Measurements from ENCODE around the gene CACNA1B.

CACNA1B gene

DNA sequence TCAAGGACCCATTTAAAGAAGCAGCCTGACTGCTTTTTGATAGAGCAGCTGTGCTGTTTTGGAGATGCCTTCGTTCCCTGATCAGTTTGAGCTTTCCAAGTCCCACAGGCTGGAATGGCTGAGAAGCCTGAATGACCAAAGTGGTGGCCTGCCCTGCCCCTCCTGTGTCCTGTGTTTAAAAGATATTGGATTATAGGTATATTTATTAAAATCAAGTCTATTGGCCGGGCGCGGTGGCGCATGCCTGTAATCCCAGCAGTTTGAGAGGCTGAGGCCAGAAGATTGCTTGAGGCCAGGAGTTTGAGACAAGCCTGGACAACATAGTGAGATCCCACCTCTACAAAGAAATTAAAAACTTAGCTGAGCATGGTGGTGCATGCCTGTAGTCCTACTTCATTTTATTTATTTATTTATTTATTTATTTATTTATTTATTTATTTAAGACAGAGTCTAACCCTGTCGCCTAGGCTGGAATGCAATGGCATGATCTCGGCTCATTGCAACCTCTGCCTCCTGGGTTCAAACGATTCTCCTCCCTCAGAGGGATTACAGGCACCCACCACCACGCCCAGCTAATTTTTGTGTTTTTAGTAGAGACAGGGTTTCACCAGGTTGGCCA, 87.7 kb downstream of the CACNA1B start:
- no peak for DNase-seq (ENCODE audit: low read depth, low spot score)

DNA sequence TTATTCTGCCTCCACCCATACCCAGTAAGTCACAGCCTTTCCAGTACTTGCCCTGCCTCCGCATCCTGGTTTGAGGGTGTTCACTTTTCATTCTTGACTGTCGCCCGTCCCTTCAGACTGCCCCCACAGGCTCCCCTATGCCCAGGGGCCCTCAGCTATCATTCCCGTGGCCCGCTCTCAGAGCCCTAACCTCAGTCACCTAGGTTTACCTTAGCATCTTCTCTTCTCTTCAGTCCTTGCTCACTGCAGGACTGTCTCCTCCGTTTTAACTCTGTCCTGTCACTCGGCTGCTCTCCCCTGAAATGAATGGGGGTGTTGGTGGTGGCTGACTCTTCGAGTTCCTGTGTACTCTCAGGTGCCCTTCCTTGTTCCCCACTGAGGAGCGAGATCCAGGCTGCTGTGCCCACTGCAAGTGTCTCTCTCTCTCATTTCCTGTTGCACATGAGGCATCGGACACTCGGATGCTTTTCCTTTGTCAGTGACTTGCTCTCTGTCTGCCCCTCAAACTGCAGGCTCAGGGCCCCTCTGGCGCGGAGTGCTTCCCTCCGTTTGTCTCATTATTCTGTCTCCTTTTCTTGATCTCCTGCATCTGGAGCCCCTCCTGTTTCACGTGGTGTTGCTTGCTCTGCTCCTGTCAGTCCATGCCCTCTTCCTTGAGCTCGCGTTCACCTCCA, 89.8 kb downstream of the CACNA1B start:
- no peak for DNase-seq (ENCODE audit: low read depth, low spot score)

DNA sequence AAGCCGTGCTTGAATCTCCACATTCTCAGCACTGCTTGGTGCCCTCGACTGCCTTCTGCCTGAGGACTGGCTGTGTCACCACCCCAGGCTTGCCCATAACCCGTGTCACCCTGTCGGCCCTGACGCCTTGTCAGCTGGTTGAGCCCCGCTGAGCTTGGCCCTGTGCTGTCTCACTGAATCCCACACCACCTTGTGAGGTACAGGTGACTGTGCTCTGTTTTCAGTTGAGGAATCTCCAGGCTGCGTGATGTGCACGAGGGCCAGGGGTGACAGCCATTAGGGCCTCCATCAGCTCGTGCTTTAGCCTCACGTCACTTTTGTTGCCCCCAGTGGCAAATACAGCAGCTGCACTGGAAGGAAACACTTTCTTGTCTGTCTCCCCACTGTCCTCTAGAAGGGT, 90.7 kb downstream of the CACNA1B start:
- DNase-seq (ENCODE audit: low read depth, low spot score): no peak

DNA sequence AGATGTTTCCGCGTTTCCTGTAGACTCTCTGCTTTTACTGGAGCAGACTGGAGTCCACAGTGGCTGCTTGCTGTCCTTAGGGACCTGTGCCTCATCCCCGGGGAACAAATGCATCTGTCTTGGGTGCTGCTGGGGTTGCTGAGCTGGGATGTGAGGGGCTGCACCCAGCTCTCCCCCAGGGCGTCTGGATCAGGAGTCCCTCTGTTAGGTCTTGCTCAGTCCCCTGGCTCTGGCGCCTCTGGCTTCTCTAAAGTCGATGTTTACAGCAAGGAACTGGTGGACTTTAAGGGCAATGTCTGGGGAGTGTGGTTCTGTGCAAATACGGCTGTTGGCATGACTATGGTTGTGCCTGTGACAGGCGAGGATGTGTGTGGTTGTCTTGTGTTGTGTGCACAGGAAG, 91.4 kb downstream of the CACNA1B start:
- DNase-seq (ENCODE audit: low read depth, low spot score): no peak

DNA sequence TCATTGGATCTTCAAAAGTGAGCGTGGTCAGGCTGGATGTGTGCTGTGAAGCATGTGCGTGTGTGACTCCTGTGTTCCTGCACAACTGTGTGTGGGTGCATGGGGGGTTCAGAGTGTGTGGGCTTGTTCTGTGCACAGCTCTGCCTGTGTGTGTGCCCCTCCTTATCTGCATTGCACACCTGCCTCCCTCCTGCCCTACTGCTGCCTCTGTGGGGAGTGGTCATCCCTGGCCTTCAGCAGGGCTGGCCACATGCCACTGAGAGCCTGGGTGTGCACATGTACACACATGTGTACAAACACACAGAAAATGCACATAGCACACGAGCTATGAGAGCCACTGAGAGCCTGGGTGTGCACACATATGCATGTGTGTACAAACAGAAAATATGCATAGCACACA, 92.1 kb downstream of the CACNA1B start:
- no peak for DNase-seq (ENCODE audit: low read depth, low spot score)

DNA sequence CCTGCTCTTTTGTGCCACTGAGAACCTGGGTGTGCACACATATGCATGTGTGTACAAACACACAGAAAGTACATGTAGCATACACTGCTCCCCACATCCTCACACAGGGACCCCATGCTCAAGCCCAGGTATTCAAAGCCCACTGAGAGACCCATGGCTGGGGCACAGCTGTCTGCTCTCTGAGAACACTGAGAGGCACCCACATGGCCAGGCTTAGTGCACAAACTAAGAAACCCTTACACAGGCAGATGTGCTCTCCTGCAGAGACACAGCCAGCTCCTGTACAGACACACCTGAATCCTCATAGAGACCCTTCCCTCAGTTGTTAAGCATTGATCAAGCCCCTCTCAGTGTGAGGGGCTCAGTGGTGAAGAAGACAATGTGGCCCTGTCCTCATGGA, 92.5 kb downstream of the CACNA1B start:
- no peak for DNase-seq (ENCODE audit: low read depth, low spot score)

DNA sequence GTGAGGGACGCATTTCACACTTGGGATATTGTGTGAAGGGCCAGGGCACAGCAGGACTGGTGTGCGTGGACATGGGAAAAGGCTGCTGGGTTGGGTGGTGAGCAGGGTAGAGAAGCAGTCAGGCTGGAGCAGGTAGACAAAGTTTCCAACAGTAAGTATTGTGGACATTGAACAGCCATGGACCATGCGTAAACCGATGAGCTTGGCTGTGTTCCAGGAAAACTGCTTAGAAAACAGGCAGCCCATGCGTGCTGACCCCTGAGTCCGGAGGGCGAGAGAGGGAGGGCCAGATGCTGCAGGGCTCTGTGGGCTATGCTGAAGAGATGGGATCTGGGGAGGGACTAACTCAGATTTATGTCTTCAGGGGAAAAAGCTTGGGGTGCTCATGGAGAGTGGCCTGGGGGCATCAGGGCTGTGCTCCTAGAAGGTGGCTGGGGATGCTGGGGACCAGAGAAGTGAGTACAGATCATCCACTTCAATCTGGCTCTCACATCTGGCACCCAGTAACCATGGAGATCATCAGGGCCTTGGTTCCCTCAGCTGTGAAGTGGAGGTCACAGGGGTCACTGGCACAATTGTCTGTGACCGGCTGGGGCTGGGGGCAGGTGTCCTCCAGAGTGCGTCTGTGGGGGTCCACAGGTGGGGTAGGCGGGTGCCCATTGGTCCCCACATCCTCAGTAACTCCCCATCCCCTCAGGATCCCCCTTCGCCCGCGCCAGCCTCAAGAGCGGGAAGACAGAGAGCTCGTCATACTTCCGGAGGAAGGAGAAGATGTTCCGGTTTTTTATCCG, 93.3 kb downstream of the CACNA1B start:
- no peak for DNase-seq (ENCODE audit: low read depth, low spot score)

DNA sequence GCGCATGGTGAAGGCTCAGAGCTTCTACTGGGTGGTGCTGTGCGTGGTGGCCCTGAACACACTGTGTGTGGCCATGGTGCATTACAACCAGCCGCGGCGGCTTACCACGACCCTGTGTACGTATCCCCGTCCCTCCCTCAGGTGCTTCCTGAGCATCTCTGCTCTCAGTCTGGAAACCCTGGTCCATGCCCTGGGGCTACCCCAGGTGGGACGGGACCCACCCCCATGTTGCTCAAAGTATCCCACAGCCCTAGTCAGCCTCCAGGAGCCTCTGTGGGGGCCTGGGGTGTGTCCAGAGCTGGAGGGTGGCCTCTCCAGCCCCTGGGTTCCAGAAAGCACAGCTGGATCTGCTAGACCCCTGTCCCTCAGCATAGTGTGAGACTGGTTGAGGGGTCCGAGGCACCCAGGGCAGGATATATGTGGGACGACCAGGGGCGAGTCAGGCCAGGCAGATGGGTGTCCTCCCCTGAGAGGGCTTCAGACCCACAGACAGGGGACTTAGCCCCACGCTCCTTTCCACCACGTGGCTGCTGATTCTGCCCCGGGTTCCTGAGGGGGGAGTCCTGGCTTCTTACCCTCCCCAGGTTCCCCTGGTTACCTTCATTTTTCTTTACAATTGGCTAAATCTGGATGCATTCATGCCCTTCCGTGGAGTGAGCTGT, 94.0 kb downstream of the CACNA1B start:
- no peak for DNase-seq (ENCODE audit: low read depth, low spot score)

DNA sequence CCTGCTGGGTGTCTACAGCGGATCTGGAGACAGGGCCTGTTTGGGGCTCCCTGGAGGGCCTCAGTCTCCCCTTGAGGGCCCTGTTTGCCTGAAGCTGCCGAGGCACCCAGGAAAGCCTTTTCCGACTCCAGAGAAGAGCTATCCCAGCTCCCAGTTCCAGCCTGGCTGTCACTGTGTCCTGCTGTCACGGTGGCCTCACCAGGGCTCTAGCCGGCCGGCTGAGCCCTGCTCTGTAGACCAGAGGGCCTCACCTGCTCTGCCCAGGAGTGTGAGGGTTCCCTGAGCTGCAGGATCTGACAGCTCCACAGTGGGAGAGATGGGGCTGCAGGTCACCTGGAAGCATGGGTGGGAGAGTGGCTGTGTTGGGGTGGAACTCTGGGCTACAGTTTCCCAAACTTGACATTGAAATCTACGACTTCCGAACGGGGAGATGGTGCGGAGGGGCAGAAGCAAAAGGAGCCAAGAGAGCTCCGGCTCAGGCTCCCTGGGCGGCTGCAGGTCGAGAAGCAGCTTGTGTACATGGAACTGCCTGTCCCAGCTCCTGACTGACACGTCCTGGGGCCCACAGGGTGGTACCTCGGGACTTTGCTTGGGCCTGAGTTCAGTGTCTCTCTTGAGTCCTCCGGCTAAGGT, 94.9 kb downstream of the CACNA1B start:
- DNase-seq (ENCODE audit: low read depth, low spot score): no peak

DNA sequence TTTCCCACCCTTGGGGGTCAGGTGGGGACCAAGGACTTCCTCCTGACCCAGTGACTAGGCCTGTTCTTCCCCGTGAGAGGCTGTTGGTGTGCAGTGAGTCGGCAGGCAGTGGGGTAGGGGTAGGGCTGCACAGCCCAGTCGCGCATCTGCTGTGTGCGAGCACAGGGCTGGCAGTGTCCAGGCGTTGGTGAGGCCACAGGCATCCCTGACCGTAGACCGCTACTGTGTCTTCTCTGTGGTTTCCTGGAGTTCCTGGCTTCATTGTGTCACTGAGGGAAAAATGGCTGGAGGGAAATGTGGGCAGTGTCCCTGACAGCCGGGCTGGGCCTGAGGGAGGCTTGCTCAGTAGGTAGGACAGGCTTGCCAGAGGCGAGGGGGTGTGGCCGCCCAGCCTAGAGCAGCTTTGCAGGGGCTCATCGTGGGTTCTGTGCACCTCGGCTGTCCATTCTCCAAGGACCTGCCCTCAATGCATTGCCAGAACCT, 95.4 kb downstream of the CACNA1B start:
- DNase-seq (ENCODE audit: low read depth, low spot score): no peak

DNA sequence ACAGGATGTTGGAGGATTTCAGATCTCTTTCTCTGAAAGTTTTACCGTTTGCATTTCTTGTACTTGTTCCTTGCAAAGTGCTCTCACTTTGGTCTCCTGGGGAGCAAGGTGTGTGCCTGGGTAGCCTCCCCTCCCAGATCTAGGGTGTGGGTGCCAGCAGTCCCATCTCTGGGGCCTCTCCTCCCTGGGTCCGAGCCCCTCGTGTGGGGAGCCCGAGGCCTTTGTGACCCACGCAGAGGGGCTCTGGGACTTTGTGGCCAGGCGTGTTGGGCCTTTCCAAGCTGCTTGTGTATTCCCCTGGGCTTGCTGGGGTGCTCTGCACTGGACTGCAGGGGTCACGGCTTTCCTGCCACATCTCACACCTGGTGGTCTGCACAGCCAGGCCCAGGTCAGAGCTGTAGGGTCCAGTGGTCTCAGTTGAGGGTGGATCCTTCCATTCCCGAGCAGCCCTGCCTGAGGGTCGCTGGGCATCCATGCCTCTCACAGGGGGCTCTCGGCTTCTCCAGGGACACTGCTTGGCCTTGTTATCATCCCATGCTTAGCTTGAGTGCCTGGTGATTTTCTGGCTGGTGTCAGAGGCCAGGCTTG, 96.3 kb downstream of the CACNA1B start:
- no peak for DNase-seq (ENCODE audit: low read depth, low spot score)

DNA sequence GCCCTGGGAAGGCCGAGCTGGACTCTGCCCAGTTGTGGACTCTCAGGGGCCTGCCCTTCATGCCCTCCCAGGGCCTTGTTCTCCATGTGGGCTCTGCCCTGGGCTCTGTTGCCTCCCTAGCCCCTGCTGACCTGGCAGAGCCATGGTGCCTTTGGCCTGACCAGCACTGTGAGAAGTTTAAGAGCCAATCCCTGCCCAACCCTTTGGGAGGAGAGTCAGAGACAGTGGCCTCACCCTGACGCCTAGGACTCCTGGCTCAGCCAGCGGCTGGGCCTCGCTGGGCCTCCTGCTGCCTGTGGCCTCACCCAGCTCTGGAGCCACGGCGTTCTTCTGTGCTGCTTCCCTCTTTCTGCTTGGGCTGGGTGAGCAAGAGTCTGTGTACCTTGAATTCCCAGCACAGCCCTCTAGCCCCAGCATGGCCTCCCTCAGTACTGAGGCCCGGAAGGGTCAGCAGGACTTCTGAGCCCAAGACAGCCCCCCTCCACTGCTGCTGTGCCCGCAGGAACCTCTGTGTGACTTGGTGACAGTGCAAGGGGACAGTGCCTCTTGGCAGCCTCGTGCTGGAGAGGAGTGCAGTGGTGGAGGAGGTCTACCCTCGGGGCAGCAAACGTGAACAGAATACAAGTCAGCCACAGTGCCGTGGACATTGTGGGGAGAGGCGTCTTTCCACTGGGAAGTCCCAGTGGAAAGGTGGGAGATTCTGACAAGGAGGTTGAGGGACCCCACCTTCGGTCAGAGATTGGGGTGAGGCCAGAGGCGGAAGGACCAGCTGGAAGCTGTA, 97.4 kb downstream of the CACNA1B start:
- DNase-seq (ENCODE audit: low read depth, low spot score): no peak

DNA sequence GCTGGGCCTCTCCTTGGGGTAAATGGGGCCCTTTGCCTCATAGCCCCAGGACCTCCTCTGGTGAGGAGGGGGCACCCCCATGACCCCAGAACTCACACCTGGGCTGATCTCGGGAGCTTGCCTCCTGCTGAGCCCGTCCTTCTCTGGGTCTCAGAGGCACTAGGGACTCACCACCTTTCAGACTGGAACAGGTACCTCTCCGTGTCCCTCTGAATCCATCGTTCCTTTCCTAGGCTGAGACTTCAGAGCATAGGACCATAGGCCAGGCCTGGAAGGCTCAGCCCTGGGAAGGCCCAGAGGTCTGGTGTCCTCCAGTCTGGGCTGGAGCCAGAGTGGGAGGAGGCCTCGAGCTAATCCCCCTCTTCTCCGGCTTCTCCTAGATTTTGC, 97.9 kb downstream of the CACNA1B start:
- DNase-seq (ENCODE audit: low read depth, low spot score): no peak

DNA sequence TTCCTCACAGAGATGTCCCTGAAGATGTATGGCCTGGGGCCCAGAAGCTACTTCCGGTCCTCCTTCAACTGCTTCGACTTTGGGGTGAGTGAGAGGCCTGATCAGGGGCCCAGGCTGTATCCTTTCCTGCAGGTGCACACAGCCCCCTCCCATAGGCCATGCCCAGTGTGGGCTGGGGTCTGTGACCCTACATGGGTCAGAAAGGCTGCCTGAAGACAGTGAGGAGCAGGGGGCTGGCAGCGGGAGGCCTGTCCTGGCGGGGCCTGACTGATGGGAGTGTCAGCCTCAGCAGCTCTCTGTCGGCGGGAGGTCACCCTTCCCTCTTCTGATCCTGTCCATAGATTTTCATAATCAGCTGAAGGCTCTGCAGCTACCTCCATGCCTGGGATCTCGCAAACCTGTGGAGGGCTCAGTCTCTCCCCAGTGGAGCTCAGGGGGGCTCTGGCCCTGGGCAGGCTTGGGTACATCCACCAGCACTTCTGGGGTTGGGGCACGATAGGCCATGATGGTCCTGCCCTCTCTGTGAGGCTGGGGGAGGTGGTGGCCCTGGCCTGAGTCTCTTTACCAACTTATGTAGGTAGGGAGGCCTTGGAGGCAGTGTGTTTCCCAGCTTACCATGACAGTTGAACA, 98.5 kb downstream of the CACNA1B start:
- DNase-seq (ENCODE audit: low read depth, low spot score): no peak

DNA sequence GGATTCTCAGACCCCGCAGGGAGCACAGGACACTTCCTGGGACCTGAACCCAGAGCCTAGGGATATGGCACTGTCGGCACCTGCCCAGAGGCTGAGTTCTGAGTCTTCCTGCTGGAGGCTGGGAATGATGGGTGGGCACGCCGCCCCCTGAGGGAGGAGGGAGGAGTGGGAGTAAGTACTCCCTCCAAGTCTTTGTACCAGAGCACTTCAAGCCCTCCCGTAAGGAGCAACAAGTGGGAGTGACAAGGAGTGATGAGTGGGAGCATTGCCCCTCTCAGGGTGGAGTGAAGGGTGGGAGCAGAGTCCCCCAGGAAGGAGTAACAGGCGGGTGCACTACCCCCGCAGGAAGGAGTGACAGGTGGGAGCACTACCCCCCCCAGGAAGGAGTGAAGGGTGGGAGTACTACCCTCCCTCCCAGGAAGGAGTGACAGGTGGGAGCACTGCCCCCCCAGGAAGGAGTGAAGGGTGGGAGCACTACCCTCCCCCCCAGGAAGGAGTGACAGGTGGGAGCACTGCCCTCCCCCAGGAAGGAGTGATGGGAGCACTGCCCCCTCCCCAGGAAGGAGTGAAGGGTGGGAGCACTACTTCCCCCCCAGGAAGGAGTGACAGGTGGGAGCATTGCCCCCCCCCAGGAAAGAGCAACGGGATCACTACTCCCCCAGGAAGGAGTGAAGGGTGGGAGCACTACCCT, 100.1 kb downstream of the CACNA1B start:
- DNase-seq (ENCODE audit: low read depth, low spot score): no peak

DNA sequence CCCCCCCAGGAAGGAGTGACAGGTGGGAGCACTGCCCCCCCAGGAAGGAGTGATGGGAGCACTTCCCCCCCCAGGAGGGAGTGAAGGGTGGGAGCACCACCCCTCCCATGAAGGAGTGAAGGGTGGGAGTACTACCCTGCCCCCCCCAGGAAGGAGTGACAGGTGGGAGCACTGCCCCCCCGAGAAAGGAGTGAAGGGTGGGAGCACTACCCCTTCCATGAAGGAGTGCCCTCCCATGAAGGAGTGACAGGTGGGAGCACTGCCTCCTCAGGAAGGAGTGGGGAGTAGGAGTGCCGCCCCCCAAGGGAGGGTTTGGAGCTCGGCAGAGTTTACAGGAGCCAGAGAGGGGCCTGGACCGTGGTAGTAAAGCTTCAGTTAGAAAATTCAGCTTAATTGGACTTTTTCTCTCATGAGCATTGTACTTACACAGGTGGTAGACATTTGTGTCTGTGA, 100.7 kb downstream of the CACNA1B start:
- DNase-seq (ENCODE audit: low read depth, low spot score): no peak

DNA sequence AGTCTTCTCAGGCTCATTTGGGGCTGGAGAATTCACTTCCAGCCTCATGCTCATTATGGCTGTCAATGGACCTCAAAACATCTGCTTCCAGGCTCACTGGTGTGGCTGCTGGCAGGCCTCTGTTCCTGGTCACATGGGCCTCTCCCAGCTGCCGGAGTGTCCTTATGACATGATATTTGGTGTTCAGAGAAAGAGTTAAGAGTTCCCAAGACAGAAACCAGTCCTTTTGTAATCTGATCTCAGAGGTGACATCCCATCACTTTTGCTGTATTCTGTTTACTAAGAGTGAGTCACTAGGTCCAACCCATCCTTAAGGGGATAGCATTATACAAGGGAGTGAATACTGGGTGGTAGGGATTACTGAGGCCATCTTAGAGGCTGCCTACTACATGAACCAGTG, 104.6 kb downstream of the CACNA1B start:
- no peak for DNase-seq (ENCODE audit: low read depth, low spot score)

DNA sequence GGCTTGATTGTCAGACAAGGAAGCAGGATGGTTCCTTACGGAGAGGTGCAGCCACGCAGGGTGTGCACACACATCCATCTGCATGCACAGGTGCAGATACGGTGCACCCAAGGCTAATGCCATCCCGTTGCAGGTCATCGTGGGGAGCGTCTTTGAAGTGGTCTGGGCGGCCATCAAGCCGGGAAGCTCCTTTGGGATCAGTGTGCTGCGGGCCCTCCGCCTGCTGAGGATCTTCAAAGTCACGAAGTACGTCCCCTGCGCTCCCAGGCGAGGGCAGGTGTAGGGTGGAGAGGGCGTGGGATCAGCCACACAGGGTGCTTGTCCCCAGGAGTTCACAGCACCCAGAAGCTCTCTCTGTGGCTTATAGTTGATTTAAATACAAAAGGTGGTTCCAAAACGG, 106.4 kb downstream of the CACNA1B start:
- DNase-seq (ENCODE audit: low read depth, low spot score): no peak

DNA sequence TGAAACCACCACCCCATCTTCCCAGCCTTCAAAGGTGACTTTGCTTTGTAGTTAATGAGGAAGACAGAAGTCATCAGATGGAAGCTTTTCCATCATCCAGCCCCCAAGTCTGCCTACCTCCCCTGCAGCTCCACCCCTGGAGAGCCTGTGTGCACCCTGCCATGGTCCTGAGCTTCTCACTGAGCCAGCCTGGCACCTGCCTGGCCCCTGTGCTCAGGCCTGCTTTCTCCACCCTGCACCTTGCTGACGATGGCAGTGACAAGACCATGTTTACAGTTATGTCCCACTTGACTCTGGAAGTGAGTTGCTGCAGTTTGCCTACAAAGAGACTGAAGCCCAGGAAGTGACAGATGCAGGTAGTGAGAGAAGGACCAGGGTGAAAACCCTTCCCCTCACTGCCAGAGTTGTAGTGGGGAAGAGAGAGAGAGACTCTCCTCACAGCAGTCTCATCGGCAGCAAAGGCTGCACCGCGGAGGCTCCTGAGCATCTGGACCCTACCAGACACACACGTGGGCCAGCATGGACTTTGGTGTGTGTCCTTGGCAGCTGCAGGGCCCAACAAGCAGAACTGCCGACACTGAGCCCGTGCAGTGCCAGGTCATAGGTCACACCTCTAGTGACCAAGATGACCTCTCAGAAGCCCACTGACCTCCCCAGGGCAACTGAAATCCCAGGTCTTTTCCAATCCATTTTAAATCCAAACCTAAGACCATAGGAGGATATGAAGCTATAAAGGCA, 107.1 kb downstream of the CACNA1B start:
- DNase-seq (ENCODE audit: low read depth, low spot score): no peak

Measured in brain pericyte (primary cell).